ENCODE measurements around the gene GATA2. TPM values are rescaled to one million over a fixed set of nuclear protein-coding genes. Genes with fewer than 3 reads are reported as not detected.

Gene GATA2
- total and polyA plus RNA-seq, 2 donors (not counting 1 experiment from before 2014, with no cell fraction given): 0.83 to 3.2 TPM

GRCh38 chr3:128475355-128475754, 17.6 kb downstream of the GATA2 start:
- no peak for TF ChIP-seq EZH2 (IDR thresholded peaks at IDR 0.05; ENCODE audit: low read length, missing control alignments)
- no peak for TF ChIP-seq CTCF (conservative IDR thresholded peaks at IDR 0.05 in 1 of 2, IDR thresholded peaks at IDR 0.05 in 1 of 2; ENCODE audit: low read depth in 1 of 2, low read length in 2 of 2)
- Histone ChIP-seq H3K4me1 (ENCODE audit: control insufficient read depth, extremely low read depth, insufficient read depth, low read length) (no peaks in the 10 kb centered on the region), H3K27me3 (ENCODE audit: control insufficient read depth, insufficient read depth, low read length) (peaks cover 26% of the 10 kb centered on the region), H3K9ac (ENCODE audit: insufficient read depth, low read length) (no peak overlapping the region), H3K36me3 (ENCODE audit: control insufficient read depth, insufficient read depth, low read length) (no peaks in the 10 kb centered on the region), H3K27ac (ENCODE audit: insufficient read depth, low read length) (no peak overlapping the region), H3K4me2 (ENCODE audit: extremely low read depth, insufficient read depth, low read length) (no peak overlapping the region), H3K4me3 (replicated peaks in 1 of 4; ENCODE audit: control extremely low read depth in 1 of 4, insufficient read depth in 1 of 4, low read depth in 3 of 4, low read length in 4 of 4) (no peak overlapping the region), H2AFZ (ENCODE audit: low read length) (no peak overlapping the region), H3K9me3 (ENCODE audit: control insufficient read depth, insufficient read depth, low read depth, low read length) (no peaks in the 10 kb centered on the region), H3K79me2 (ENCODE audit: control insufficient read depth, insufficient read depth, low read length) (no peaks in the 10 kb centered on the region), H4K20me1 (ENCODE audit: control insufficient read depth, extremely low read depth, insufficient read depth, low read length) (no peaks in the 10 kb centered on the region)
- DNase-seq (ENCODE audit: low read depth in 2 of 2): no peak

DNA sequence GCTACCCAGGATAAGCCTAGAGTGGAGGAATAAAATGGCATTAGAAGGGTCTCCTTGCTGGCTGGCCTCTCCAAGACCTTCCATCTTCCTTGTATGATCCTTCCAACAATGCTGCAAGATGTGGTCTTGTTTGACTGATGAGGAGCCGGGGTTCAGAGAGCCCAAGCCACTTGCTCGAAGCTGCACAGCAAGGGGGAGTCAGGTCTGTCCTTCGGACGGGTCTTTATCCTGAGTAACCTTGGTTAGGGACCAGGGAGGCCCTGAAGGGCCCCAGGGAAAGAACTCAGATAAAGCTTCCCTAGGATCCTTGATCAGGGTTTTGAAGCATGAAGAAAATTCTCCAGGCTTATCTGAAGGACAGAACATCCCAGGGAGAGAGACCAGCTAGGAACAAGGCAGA, 19.3 kb downstream of the GATA2 start:
- Histone ChIP-seq H3K36me3 (ENCODE audit: control insufficient read depth, insufficient read depth, low read length) (no peaks in the 10 kb centered on the region), H3K27ac (ENCODE audit: insufficient read depth, low read length) (no peak overlapping the region), H3K4me1 (ENCODE audit: control insufficient read depth, extremely low read depth, insufficient read depth, low read length) (no peaks in the 10 kb centered on the region), H3K4me2 (ENCODE audit: extremely low read depth, insufficient read depth, low read length) (no peak overlapping the region), H3K9me3 (ENCODE audit: control insufficient read depth, insufficient read depth, low read depth, low read length) (no peaks in the 10 kb centered on the region), H3K27me3 (ENCODE audit: control insufficient read depth, insufficient read depth, low read length) (peaks cover 30% of the 10 kb centered on the region), H3K9ac (ENCODE audit: insufficient read depth, low read length) (no peak overlapping the region), H4K20me1 (ENCODE audit: control insufficient read depth, extremely low read depth, insufficient read depth, low read length) (no peaks in the 10 kb centered on the region), H3K79me2 (ENCODE audit: control insufficient read depth, insufficient read depth, low read length) (no peaks in the 10 kb centered on the region), H3K4me3 (replicated peaks in 1 of 4; ENCODE audit: control extremely low read depth in 1 of 4, insufficient read depth in 1 of 4, low read depth in 3 of 4, low read length in 4 of 4) (no peak overlapping the region), H2AFZ (ENCODE audit: low read length) (no peak overlapping the region)
- TF ChIP-seq EZH2 (IDR thresholded peaks at IDR 0.05; ENCODE audit: low read length, missing control alignments) (no peak), CTCF (conservative IDR thresholded peaks at IDR 0.05 in 1 of 2, IDR thresholded peaks at IDR 0.05 in 1 of 2; ENCODE audit: low read depth in 1 of 2, low read length in 2 of 2) (no peak)
- DNase-seq (ENCODE audit: low read depth in 2 of 2): no peak

DNA sequence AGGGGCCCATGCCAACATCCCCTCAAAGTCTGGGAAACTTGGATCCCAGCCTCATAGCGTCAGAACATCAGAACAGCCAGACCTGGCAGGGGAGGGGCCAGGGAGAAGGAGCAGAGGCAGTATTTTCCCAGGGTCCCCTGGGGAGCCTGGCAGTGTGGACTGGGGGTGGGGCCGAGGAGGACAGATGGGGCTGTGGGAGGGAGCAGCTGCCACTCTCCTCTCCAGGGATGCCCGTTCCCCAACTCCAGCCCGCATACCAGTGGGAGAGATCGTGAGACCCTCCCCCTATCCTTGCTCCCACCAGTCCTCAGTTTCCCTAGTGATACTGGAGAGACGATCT, 19.9 kb downstream of the GATA2 start:
- Histone ChIP-seq H3K36me3 (ENCODE audit: control insufficient read depth, insufficient read depth, low read length) (no peaks in the 10 kb centered on the region), H3K27me3 (ENCODE audit: control insufficient read depth, insufficient read depth, low read length) (peaks cover 31% of the 10 kb centered on the region), H3K79me2 (ENCODE audit: control insufficient read depth, insufficient read depth, low read length) (no peaks in the 10 kb centered on the region), H4K20me1 (ENCODE audit: control insufficient read depth, extremely low read depth, insufficient read depth, low read length) (no peaks in the 10 kb centered on the region), H3K9ac (ENCODE audit: insufficient read depth, low read length) (no peak overlapping the region), H3K4me2 (ENCODE audit: extremely low read depth, insufficient read depth, low read length) (no peak overlapping the region), H2AFZ (ENCODE audit: low read length) (no peak overlapping the region), H3K4me3 (replicated peaks in 1 of 4; ENCODE audit: control extremely low read depth in 1 of 4, insufficient read depth in 1 of 4, low read depth in 3 of 4, low read length in 4 of 4) (no peak overlapping the region), H3K9me3 (ENCODE audit: control insufficient read depth, insufficient read depth, low read depth, low read length) (no peaks in the 10 kb centered on the region), H3K4me1 (ENCODE audit: control insufficient read depth, extremely low read depth, insufficient read depth, low read length) (no peaks in the 10 kb centered on the region), H3K27ac (ENCODE audit: insufficient read depth, low read length) (no peak overlapping the region)
- TF ChIP-seq CTCF (conservative IDR thresholded peaks at IDR 0.05 in 1 of 2, IDR thresholded peaks at IDR 0.05 in 1 of 2; ENCODE audit: low read depth in 1 of 2, low read length in 2 of 2): no peak
- no peak for TF ChIP-seq EZH2 (IDR thresholded peaks at IDR 0.05; ENCODE audit: low read length, missing control alignments)
- no peak for DNase-seq (ENCODE audit: low read depth in 2 of 2)

Measured in fibroblast of lung (primary cell).